ENCODE data around the gene MPP4.
A peak's percentile ranks its signal among the peaks of the same experiment; 100 is the strongest.

The MPP4 gene

GRCh38 chr2:201642579-201643215 lies 55.7 kb downstream of the MPP4 start:
- Histone ChIP-seq H3F3A (ENCODE audit: insufficient read depth) (peaks cover 3% of the 10 kb centered on the region; the same call in 1 of the 2 replicates), H3K79me2 (ENCODE audit: insufficient read depth, low read length) (peaks cover 6% of the 10 kb centered on the region; the same call in 1 of the 2 replicates), H4K20me1 (ENCODE audit: low read depth, low read length) (no peaks in the 10 kb centered on the region), H3K9ac (ENCODE audit: low read length) (peak overlapping the region; percentile 73), H3K9me3 (ENCODE audit: insufficient read depth, low read length) (no peaks in the 10 kb centered on the region), H3K36me3 (ENCODE audit: low read length) (no peaks in the 10 kb centered on the region), H2AFZ (ENCODE audit: low read depth, low read length, severe bottlenecking) (peak overlapping the region; percentile 96), H3K27ac (ENCODE audit: low read depth, low read length) (peak overlapping the region; percentile 35), H3K27me3 (ENCODE audit: low read length) (no peaks in the 10 kb centered on the region), H3K9me2 (replicated peaks; ENCODE audit: insufficient read depth, low read length) (no peaks in the 10 kb centered on the region), H3K4me2 (ENCODE audit: low read depth, low read length, poor library complexity, severe bottlenecking) (peak overlapping the region; percentile 78), H3K4me3 (ENCODE audit: insufficient read depth, low read length, poor library complexity, severe bottlenecking) (peak overlapping the region; percentile 77)
- TF ChIP-seq EZH2phosphoT487 (conservative IDR thresholded peaks at IDR 0.05; ENCODE audit: low read length) (no peak), CTCF (IDR thresholded peaks at IDR 0.05; ENCODE audit: insufficient read depth, low read length, poor library complexity, severe bottlenecking) (no peak)

- Histone ChIP-seq H3K27ac (ENCODE audit: low read depth, low read length) (peak overlapping the region; percentile 35), H3K4me3 (ENCODE audit: insufficient read depth, low read length, poor library complexity, severe bottlenecking) (peak overlapping the region; percentile 77), H3K4me2 (ENCODE audit: low read depth, low read length, poor library complexity, severe bottlenecking) (peak overlapping the region; percentile 78), H3K36me3 (ENCODE audit: low read length) (no peaks in the 10 kb centered on the region), H3K9me2 (replicated peaks; ENCODE audit: insufficient read depth, low read length) (no peaks in the 10 kb centered on the region), H3K79me2 (ENCODE audit: insufficient read depth, low read length) (peaks cover 6% of the 10 kb centered on the region; the same call in 1 of the 2 replicates), H3K9me3 (ENCODE audit: insufficient read depth, low read length) (no peaks in the 10 kb centered on the region), H2AFZ (ENCODE audit: low read depth, low read length, severe bottlenecking) (peak overlapping the region; percentile 96), H3F3A (ENCODE audit: insufficient read depth) (peaks cover 3% of the 10 kb centered on the region; the same call in 1 of the 2 replicates), H3K27me3 (ENCODE audit: low read length) (no peaks in the 10 kb centered on the region), H3K9ac (ENCODE audit: low read length) (peak overlapping the region; percentile 73), H4K20me1 (ENCODE audit: low read depth, low read length) (no peaks in the 10 kb centered on the region)
- TF ChIP-seq EZH2phosphoT487 (conservative IDR thresholded peaks at IDR 0.05; ENCODE audit: low read length) (no peak), CTCF (IDR thresholded peaks at IDR 0.05; ENCODE audit: insufficient read depth, low read length, poor library complexity, severe bottlenecking) (no peak)
Measured at GRCh38 chr2:201642086-201642578, 56.3 kb downstream of the MPP4 start.

GRCh38 chr2:201639205-201639604 lies 59.2 kb downstream of the MPP4 start:
- Histone ChIP-seq H3F3A (ENCODE audit: insufficient read depth) (0 out of 2 replicates have a peak, but pooled peaks cover 3% of the 10 kb centered on the region), H3K4me2 (ENCODE audit: low read depth, low read length, poor library complexity, severe bottlenecking) (no peak overlapping the region), H2AFZ (ENCODE audit: low read depth, low read length, severe bottlenecking) (no peak overlapping the region), H4K20me1 (ENCODE audit: low read depth, low read length) (no peaks in the 10 kb centered on the region), H3K27me3 (ENCODE audit: low read length) (no peaks in the 10 kb centered on the region), H3K9me3 (ENCODE audit: insufficient read depth, low read length) (no peaks in the 10 kb centered on the region), H3K79me2 (ENCODE audit: insufficient read depth, low read length) (peaks cover 6% of the 10 kb centered on the region; the same call in 1 of the 2 replicates), H3K36me3 (ENCODE audit: low read length) (peaks cover 10% of the 10 kb centered on the region; the same call in 1 of the 2 replicates), H3K9ac (ENCODE audit: low read length) (no peak overlapping the region), H3K9me2 (replicated peaks; ENCODE audit: insufficient read depth, low read length) (no peaks in the 10 kb centered on the region), H3K4me3 (ENCODE audit: insufficient read depth, low read length, poor library complexity, severe bottlenecking) (no peak overlapping the region), H3K27ac (ENCODE audit: low read depth, low read length) (no peak overlapping the region)
- no peak for TF ChIP-seq EZH2phosphoT487 (conservative IDR thresholded peaks at IDR 0.05; ENCODE audit: low read length)
- TF ChIP-seq CTCF (IDR thresholded peaks at IDR 0.05; ENCODE audit: insufficient read depth, low read length, poor library complexity, severe bottlenecking) = no peak
